ENCODE measurements around the gene HSD17B3. TPM values are rescaled to one million over a fixed set of nuclear protein-coding genes. Genes with fewer than 3 reads are reported as not detected.

HSD17B3 gene
- total and polyA plus RNA-seq, 2 donors (not counting 3 experiments of a cell fraction or from before 2014, with no cell fraction given), result 0.46 TPM; not detected in 1

- intact Hi-C loops (cut with micrococcal nuclease), result no loop called here
- no peaks in the 10 kb centered on the region for H3K79me2 ChIP-seq (ENCODE audit: control insufficient read depth, insufficient read depth, low read length)
- H3K9me3 ChIP-seq (replicated peaks; ENCODE audit: control insufficient read depth, insufficient read depth, low read length), result no peaks in the 10 kb centered on the region
- TF ChIP-seq GATA2 (IDR thresholded peaks at IDR 0.05; ENCODE audit: insufficient read depth, insufficient read length, low read depth, low read length), result no peak
- TF ChIP-seq EZH2 (IDR thresholded peaks at IDR 0.05; ENCODE audit: borderline replicate concordance, low read depth, low read length, severe bottlenecking), result no peak
- FAIRE-seq (no peak), DNase-seq (ENCODE audit: low read depth, low spot score) (no peak)
- H4K20me1 ChIP-seq (replicated peaks; ENCODE audit: control insufficient read depth, extremely low read depth, insufficient read depth, low read length), result no peaks in the 10 kb centered on the region
- H3K27me3 ChIP-seq (ENCODE audit: control insufficient read depth in 2 of 2, insufficient read depth in 2 of 2, low read length in 2 of 2), result peaks cover 0 to 3% of the 10 kb centered on the region in 2 experiments
- no peaks in the 10 kb centered on the region for H3K36me3 ChIP-seq (ENCODE audit: control insufficient read depth in 2 of 2, extremely low read depth in 1 of 2, insufficient read depth in 2 of 2, low read length in 2 of 2)
- H3K27ac ChIP-seq (ENCODE audit: insufficient read depth, low read depth, low read length), result no peak overlapping the region
- BruUV-seq (replicated peaks), result no TSS peak
- ChIA-PET CTCF (no interaction called here), POLR2A (no interaction called here)
- no peaks in the 10 kb centered on the region for H3K4me1 ChIP-seq (ENCODE audit: control insufficient read depth, extremely low read depth, insufficient read depth, low read length)
- no peak overlapping the region for H3K4me3 ChIP-seq (replicated peaks in 1 of 3; ENCODE audit: insufficient read depth in 1 of 3, low read depth in 1 of 3, low read length in 3 of 3)
- dilution Hi-C loops (cut with MboI; ENCODE audit: extremely low pct_ligation_motif_present, low sequenced_read_pairs), result no loop called here
- H2AFZ ChIP-seq (ENCODE audit: low read depth, low read length), result no peak overlapping the region
- H3K9ac ChIP-seq (replicated peaks; ENCODE audit: extremely low read depth, insufficient read depth, low read length), result no peak overlapping the region
- H3K9me1 ChIP-seq (replicated peaks; ENCODE audit: control insufficient read depth, extremely low read depth, insufficient read depth, low read length), result no peaks in the 10 kb centered on the region
- no peak overlapping the region for H3K4me2 ChIP-seq (ENCODE audit: insufficient read depth, low read length)
These were observed 95.7 kb downstream of the HSD17B3 start for GRCh38 chr9:96206156-96206751.

GRCh38 chr9:96204853-96205252, 97.1 kb downstream of the HSD17B3 start:
- Histone ChIP-seq H3K4me2 (ENCODE audit: insufficient read depth, low read length) (no peak overlapping the region), H3K4me3 (replicated peaks in 1 of 3; ENCODE audit: insufficient read depth in 1 of 3, low read depth in 1 of 3, low read length in 3 of 3) (no peak overlapping the region), H3K27ac (ENCODE audit: insufficient read depth, low read depth, low read length) (no peak overlapping the region), H3K9me3 (replicated peaks; ENCODE audit: control insufficient read depth, insufficient read depth, low read length) (no peaks in the 10 kb centered on the region), H3K27me3 (ENCODE audit: control insufficient read depth in 2 of 2, insufficient read depth in 2 of 2, low read length in 2 of 2) (peaks cover 0 to 3% of the 10 kb centered on the region in 2 experiments), H3K4me1 (ENCODE audit: control insufficient read depth, extremely low read depth, insufficient read depth, low read length) (no peaks in the 10 kb centered on the region), H3K9ac (replicated peaks; ENCODE audit: extremely low read depth, insufficient read depth, low read length) (no peak overlapping the region), H3K9me1 (replicated peaks; ENCODE audit: control insufficient read depth, extremely low read depth, insufficient read depth, low read length) (no peaks in the 10 kb centered on the region), H3K79me2 (ENCODE audit: control insufficient read depth, insufficient read depth, low read length) (no peaks in the 10 kb centered on the region), H3K36me3 (ENCODE audit: control insufficient read depth in 2 of 2, extremely low read depth in 1 of 2, insufficient read depth in 2 of 2, low read length in 2 of 2) (no peaks in the 10 kb centered on the region), H2AFZ (ENCODE audit: low read depth, low read length) (no peak overlapping the region), H4K20me1 (replicated peaks; ENCODE audit: control insufficient read depth, extremely low read depth, insufficient read depth, low read length) (no peaks in the 10 kb centered on the region)
- intact Hi-C loops (cut with micrococcal nuclease) (no loop called here), dilution Hi-C loops (cut with MboI; ENCODE audit: extremely low pct_ligation_motif_present, low sequenced_read_pairs) (no loop called here)
- no peak for FAIRE-seq
- no peak for TF ChIP-seq GATA2 (IDR thresholded peaks at IDR 0.05; ENCODE audit: insufficient read depth, insufficient read length, low read depth, low read length)
- no TSS peak for BruUV-seq (replicated peaks)
- POLR2A ChIA-PET, result no interaction called here
- DNase-seq (ENCODE audit: low read depth, low spot score), result no peak
- CTCF ChIA-PET, result no interaction called here

All from endothelial cell of umbilical vein (primary cell).